Uterus (tissue), 4 donors: ENCODE data around the gene SLC25A21. TPM values are rescaled to one million over a fixed set of nuclear protein-coding genes. Genes with fewer than 3 reads are reported as not detected.
A peak's percentile ranks its signal among the peaks of the same experiment; 100 is the strongest.

Experiments
- DNase-seq, 2 donors: peaks; one replicate each; pipeline ENCODE4 v3.0.0-alpha.2; 2019 to 2020
- H3K27ac ChIP-seq, 2 donors: fragments of 200-600 bp; sonication (generic); 1 replicate in 1 of 2; 2 replicates in 1 of 2; pipeline ENCODE4 v1.5.1; 2016 to 2018
- H3K27me3 ChIP-seq, 2 donors: fragments of 200-600 bp; sonication (generic); one replicate each; pipeline ENCODE4 v1.5.1; 2018 to 2019; ENCODE audit warnings: control low read depth in 1 of 2
- H3K36me3 ChIP-seq, 2 donors: fragments of 200-600 bp; sonication (generic); one replicate each; pipeline ENCODE4 v1.5.1; 2019; ENCODE audit warnings: control low read depth in 1 of 2
- H3K4me1 ChIP-seq, 2 donors: fragments of 200-600 bp; sonication (generic); one replicate each; pipeline ENCODE4 v1.5.1; 2018 to 2019; ENCODE audit warnings: control low read depth in 1 of 2
- H3K4me3 ChIP-seq, 2 donors: fragments of 200-600 bp; sonication (generic); 1 replicate in 1 of 2; 2 replicates in 1 of 2; pipeline ENCODE4 v1.5.1; 2018 to 2019; ENCODE audit warnings: mild to moderate bottlenecking in 1 of 2
- H3K9me3 ChIP-seq, 2 donors: fragments of 200-600 bp; sonication (generic); one replicate each; pipeline ENCODE4 v1.5.1; 2019; ENCODE audit warnings: control low read depth in 1 of 2
- CTCF ChIP-seq, 4 experiments: fragments of 200-600 bp in 2 of 4; fragments of 450-650 bp in 2 of 4; sonication (generic) in 2 of 4; IDR thresholded peaks; one replicate each; pipeline ENCODE4 v1.5.1; 2016 to 2019; ENCODE audit warnings: antibody characterized with exemption in 4 of 4, mild to moderate bottlenecking in 2 of 4, moderate library complexity in 1 of 4
- POLR2A ChIP-seq, 2 donors: fragments of 450-650 bp; IDR thresholded peaks; one replicate each; pipeline ENCODE4 v1.6.1; 2016; ENCODE audit warnings: antibody characterized with exemption in 2 of 2, mild to moderate bottlenecking in 1 of 2, moderate library complexity in 1 of 2
- intact Hi-C: fragments of 100-400 bp; cut with DNase I; formaldehyde crosslinking; loops from one replicate; pipeline ENCODE4 v1.15.1; 2023; ENCODE audit warnings: low total_unique reads
- total RNA-seq, 4 donors: library from RNA; depleted of rRNA in 3 of 4; stranded (reverse); fragments of >200 nt in 3 of 4; gene quantifications; one replicate each; pipeline versions ENCODE4 v1.1.0 to v1.2.4, GENCODE V29; 2014 to 2023
- donor health status: DM: yes; HTN: yes; CAD: no.

The SLC25A21 gene
- total RNA-seq, 4 donors from 2014 or later: under 0.01 to 3.0 (median 2.0) TPM; not detected in 1

GRCh38 chr14:37198273-37198598 is 25.8 kb upstream of the SLC25A21 start:
- Histone ChIP-seq H3K9me3 (no peaks in the 10 kb centered on the region), H3K27me3 (no peaks in the 10 kb centered on the region), H3K27ac (peak overlapping the region; percentile 88 to 92), H3K4me3 (peak overlapping the region; percentile 53 to 59), H3K4me1 (no peaks in the 10 kb centered on the region), H3K36me3 (no peaks in the 10 kb centered on the region)
- intact Hi-C loops: no loop called here
- TF ChIP-seq POLR2A (IDR thresholded peaks at IDR 0.05) (no peak), CTCF (IDR thresholded peaks at IDR 0.05) (no peak)
- no peak for DNase-seq

GRCh38 chr14:37197421-37198272 is 25.2 kb upstream of the SLC25A21 start, which contains the start of gene MIPOL1:
MIPOL1 (plus strand) TSS chr14:37197937; CDS start chr14:37247889, 49,952 bp downstream.
- DNase-seq: peak; percentile 83 to 89
- Histone ChIP-seq H3K4me1 (no peaks in the 10 kb centered on the region), H3K27ac (peak within 1 kb of the TSS; percentile 88 to 92), H3K36me3 (no peaks in the 10 kb centered on the region), H3K4me3 (peak within 1 kb of the TSS; percentile 53 to 59), H3K9me3 (no peaks in the 10 kb centered on the region), H3K27me3 (no peaks in the 10 kb centered on the region)
- TF ChIP-seq POLR2A (IDR thresholded peaks at IDR 0.05) (peak; percentile 55 to 67), CTCF (IDR thresholded peaks at IDR 0.05) (peak; percentile 14 to 57 (median 28))
- intact Hi-C loops: no loop called here

GRCh38 chr14:37196604-37197420 is 24.4 kb upstream of the SLC25A21 start:
- Histone ChIP-seq H3K27me3 (no peaks in the 10 kb centered on the region), H3K36me3 (no peaks in the 10 kb centered on the region), H3K4me3 (peak overlapping the region; percentile 53 to 59), H3K4me1 (no peaks in the 10 kb centered on the region), H3K27ac (peak overlapping the region; percentile 88 to 92), H3K9me3 (no peaks in the 10 kb centered on the region)
- TF ChIP-seq CTCF (IDR thresholded peaks at IDR 0.05) (no peak), POLR2A (IDR thresholded peaks at IDR 0.05) (no peak)
- intact Hi-C loops: no loop called here
- no peak for DNase-seq

GRCh38 chr14:37195327-37195726 is 22.9 kb upstream of the SLC25A21 start:
- intact Hi-C loops: no loop called here

More at GRCh38 chr14:37195327-37195726, 22.9 kb upstream of the SLC25A21 start:
- H3K27ac ChIP-seq: no peak overlapping the region
- DNase-seq: no peak
- H3K4me3 ChIP-seq: no peak overlapping the region
- no peak for TF ChIP-seq CTCF (IDR thresholded peaks at IDR 0.05)
- no peak for TF ChIP-seq POLR2A (IDR thresholded peaks at IDR 0.05)
- H3K4me1 ChIP-seq: no peaks in the 10 kb centered on the region
- H3K9me3 ChIP-seq: no peaks in the 10 kb centered on the region
- no peaks in the 10 kb centered on the region for H3K36me3 ChIP-seq
- H3K27me3 ChIP-seq: no peaks in the 10 kb centered on the region
